ENCODE results near the gene KCTD7. TPM values are rescaled to one million over a fixed set of nuclear protein-coding genes. Genes with fewer than 3 reads are reported as not detected.

KCTD7 gene
- total and polyA plus RNA-seq, 2 of the 13 experiments (the other 11 are each of a cell fraction or from before 2014, with no cell fraction given) = 7.3 to 13.5 TPM

DNA sequence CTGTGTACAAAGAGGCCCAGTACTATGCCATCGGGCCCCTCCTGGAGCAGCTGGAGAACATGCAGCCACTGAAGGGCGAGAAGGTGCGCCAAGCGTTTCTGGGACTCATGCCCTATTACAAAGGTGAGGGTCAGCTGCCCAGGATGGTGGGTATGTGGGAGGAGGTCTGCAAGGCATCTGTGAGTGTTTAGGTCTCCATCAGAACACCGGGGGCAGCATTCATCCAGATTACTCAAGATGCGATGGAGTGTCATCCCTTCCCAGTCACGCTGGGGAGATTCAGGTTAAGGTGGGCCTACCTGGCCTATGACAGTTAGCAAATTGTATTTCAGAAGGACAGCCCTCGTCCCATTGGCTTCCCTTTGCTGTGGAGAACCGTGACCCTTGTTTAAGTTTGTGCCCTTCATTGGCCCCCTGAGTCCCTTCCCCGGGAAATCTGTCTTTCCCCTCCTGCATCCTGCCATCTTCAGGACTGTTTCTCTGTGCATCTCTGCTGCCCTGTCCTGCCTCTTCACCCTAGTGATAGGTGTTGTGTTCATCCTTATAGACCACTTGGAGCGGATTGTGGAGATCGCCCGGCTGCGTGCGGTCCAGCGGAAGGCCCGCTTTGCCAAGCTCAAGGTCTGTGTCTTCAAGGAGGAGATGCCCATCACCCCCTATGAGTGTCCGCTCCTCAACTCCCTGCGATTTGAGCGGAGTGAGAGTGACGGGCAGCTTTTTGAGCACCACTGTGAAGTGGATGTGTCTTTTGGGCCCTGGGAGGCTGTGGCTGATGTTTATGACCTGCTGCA lies 9.8 kb downstream of the KCTD7 start (continued):
- TF ChIP-seq, protein P1, sequence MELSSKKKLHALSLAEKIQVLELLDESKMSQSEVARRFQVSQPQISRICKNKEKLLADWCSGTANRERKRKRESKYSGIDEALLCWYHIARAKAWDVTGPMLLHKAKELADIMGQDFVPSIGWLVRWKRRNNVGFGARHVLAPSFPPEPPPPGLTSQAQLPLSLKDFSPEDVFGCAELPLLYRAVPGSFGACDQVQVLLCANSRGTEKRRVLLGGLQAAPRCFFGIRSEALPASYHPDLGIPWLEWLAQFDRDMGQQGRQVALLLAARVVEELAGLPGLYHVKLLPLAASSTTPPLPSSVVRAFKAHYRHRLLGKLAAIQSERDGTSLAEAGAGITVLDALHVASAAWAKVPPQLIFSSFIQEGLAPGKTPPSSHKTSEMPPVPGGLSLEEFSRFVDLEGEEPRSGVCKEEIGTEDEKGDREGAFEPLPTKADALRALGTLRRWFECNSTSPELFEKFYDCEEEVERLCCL (CRISPR knock-in tag; IDR thresholded peaks at IDR 0.05; ENCODE audit: borderline replicate concordance) = no peak

DNA sequence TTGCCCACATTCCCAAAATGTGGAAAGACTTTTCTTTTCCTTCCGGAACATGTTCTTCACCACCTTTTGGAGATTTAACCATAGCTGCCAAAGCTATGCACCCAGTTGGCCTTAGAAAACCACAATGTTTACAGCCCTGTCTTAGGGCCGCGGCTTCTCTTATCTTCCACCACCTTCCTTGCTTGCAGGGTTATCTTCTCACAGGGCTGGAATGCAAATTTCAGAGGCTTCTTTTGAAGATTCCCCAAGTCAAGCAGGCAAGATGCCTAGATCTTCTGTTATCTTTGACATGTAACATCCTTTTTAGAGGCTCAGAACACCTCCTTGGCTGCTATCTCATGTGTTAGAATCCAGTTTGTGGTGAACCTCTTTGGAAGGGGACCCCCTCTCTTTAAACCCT lies 11.1 kb downstream of the KCTD7 start:
- WGBS (ENCODE audit: low lambda C conversion rate) = 93% methylated on average over 3 of the region's 3 CpGs
- Histone ChIP-seq H3K79me2 (ENCODE audit: insufficient read depth, low read length) (no peaks in the 10 kb centered on the region), H3K4me3 (replicated peaks in 1 of 3; ENCODE audit: insufficient read depth in 1 of 3, low read depth in 2 of 3, low read length in 3 of 3) (no peak overlapping the region), H3K4me2 (ENCODE audit: low read depth, low read length) (no peak overlapping the region), H3K36me3 (replicated peaks in 1 of 2; ENCODE audit: control insufficient read depth in 1 of 2, insufficient read depth in 2 of 2, low read length in 2 of 2) (peaks cover 16 to 40% of the 10 kb centered on the region in 2 experiments), H3K9ac (ENCODE audit: insufficient read depth, low read depth, low read length) (no peak overlapping the region), H3K27me3 (ENCODE audit: control insufficient read depth in 1 of 2, insufficient read depth in 2 of 2, low read length in 2 of 2) (no peaks in the 10 kb centered on the region), H3K9me3 (ENCODE audit: low read length) (no peaks in the 10 kb centered on the region), H4K20me1 (ENCODE audit: insufficient read depth, low read length) (no peaks in the 10 kb centered on the region), H3K4me1 (ENCODE audit: insufficient read depth, low read length) (peaks cover 29% of the 10 kb centered on the region), H3K27ac (ENCODE audit: extremely low read length, insufficient read depth, low read length) (no peak overlapping the region), H2AFZ (ENCODE audit: low read length) (no peak overlapping the region)
- in situ Hi-C loops (cut with HindIII; ENCODE audit: extremely low pct_ligation_motif_present, low pct_unique_long_range_greater_than_20kb) = no loop called here
- no peak for DNase-seq (ENCODE audit: low spot score)
- intact Hi-C loops (cut with micrococcal nuclease; ENCODE audit: unreplicated experiment) = no loop called here
- ChIA-PET CTCF (ENCODE audit: low intra/inter-chr PET ratio, low total read pairs) (no interaction called here), POLR2A (no interaction called here)
- no peak for ATAC-seq
- FAIRE-seq = no peak
- no TSS peak for BruUV-seq (replicated peaks)
- TF ChIP-seq, protein P2, sequence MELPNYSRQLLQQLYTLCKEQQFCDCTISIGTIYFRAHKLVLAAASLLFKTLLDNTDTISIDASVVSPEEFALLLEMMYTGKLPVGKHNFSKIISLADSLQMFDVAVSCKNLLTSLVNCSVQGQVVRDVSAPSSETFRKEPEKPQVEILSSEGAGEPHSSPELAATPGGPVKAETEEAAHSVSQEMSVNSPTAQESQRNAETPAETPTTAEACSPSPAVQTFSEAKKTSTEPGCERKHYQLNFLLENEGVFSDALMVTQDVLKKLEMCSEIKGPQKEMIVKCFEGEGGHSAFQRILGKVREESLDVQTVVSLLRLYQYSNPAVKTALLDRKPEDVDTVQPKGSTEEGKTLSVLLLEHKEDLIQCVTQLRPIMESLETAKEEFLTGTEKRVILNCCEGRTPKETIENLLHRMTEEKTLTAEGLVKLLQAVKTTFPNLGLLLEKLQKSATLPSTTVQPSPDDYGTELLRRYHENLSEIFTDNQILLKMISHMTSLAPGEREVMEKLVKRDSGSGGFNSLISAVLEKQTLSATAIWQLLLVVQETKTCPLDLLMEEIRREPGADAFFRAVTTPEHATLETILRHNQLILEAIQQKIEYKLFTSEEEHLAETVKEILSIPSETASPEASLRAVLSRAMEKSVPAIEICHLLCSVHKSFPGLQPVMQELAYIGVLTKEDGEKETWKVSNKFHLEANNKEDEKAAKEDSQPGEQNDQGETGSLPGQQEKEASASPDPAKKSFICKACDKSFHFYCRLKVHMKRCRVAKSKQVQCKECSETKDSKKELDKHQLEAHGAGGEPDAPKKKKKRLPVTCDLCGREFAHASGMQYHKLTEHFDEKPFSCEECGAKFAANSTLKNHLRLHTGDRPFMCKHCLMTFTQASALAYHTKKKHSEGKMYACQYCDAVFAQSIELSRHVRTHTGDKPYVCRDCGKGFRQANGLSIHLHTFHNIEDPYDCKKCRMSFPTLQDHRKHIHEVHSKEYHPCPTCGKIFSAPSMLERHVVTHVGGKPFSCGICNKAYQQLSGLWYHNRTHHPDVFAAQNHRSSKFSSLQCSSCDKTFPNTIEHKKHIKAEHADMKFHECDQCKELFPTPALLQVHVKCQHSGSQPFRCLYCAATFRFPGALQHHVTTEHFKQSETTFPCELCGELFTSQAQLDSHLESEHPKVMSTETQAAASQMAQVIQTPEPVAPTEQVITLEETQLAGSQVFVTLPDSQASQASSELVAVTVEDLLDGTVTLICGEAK (IDR thresholded peaks at IDR 0.05) = no peak
- TF ChIP-seq, protein P2 (CRISPR knock-in tag; IDR thresholded peaks at IDR 0.05) = no peak
- TF ChIP-seq CHCHD3 (CRISPR knock-in tag; IDR thresholded peaks at IDR 0.05) (no peak), CREB1 (IDR thresholded peaks at IDR 0.05) (no peak), CREB1 (CRISPR knock-in tag; IDR thresholded peaks at IDR 0.05) (no peak), CBX5 (CRISPR knock-in tag; IDR thresholded peaks at IDR 0.05; ENCODE audit: borderline replicate concordance) (no peak), SP4 (CRISPR knock-in tag; IDR thresholded peaks at IDR 0.05) (no peak)
- TF ChIP-seq, protein P3, sequence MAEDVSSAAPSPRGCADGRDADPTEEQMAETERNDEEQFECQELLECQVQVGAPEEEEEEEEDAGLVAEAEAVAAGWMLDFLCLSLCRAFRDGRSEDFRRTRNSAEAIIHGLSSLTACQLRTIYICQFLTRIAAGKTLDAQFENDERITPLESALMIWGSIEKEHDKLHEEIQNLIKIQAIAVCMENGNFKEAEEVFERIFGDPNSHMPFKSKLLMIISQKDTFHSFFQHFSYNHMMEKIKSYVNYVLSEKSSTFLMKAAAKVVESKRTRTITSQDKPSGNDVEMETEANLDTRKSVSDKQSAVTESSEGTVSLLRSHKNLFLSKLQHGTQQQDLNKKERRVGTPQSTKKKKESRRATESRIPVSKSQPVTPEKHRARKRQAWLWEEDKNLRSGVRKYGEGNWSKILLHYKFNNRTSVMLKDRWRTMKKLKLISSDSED (CRISPR knock-in tag; IDR thresholded peaks at IDR 0.05) = no peak
- TF ChIP-seq, protein P4, sequence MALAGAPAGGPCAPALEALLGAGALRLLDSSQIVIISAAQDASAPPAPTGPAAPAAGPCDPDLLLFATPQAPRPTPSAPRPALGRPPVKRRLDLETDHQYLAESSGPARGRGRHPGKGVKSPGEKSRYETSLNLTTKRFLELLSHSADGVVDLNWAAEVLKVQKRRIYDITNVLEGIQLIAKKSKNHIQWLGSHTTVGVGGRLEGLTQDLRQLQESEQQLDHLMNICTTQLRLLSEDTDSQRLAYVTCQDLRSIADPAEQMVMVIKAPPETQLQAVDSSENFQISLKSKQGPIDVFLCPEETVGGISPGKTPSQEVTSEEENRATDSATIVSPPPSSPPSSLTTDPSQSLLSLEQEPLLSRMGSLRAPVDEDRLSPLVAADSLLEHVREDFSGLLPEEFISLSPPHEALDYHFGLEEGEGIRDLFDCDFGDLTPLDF (CRISPR knock-in tag; IDR thresholded peaks at IDR 0.05) = no peak

All from HepG2 (cell line).